ENCODE measurements around the gene GYG2. TPM values are rescaled to one million over a fixed set of nuclear protein-coding genes. Genes with fewer than 3 reads are reported as not detected.

Gene GYG2
- total and polyA plus RNA-seq, 2 of the 8 experiments (the other 6 are each of a cell fraction or from before 2014, with no cell fraction given): 52.8 to 65.3 TPM

DNA sequence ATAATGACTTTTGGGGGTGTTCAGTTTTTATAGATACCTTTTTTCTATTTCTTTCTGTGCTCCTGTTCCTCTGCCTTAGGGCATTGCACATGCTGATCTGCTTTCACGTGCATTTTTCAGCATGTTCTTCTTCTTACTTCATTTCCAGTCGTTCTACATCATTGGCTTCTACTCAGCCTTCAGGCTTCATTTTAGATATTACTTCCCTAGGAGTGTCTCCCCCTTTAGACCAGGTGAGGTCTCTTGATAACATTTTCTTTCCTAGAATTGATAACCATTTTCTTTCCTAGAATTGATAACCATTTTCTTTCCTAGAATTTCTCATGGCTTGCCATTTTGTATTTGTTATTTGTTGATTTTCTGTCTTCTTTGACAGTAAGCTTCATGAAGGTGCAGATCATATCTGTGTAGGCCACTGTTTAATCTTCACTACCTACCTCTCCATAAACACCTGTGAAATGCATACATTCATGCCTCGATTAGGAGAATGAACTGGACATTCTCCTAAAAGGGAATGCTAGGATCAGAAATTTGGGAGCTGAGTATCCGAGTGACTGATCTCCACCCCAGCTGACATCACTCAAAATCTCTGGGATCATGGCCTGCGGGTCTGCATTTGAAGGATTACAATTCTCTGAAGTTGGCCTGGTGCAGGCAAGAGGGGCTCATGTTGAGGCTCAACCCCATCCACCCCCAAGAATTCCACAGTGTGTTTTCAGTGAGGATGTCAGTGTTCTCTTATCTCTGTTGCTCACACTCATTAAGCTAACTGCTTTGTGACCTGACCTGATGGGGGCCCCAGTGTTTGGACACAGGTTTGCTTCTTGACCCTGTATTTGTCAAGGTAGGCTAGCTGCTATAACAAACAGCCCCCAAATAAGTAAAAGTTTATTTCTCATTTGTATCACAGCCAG lies 45.7 kb downstream of the GYG2 start (continued):
- TF ChIP-seq NRF1 (IDR thresholded peaks at IDR 0.05; ENCODE audit: low read depth, low read length): no peak
